ENCODE results near the gene MUC5B. TPM values are rescaled to one million over a fixed set of nuclear protein-coding genes. Genes with fewer than 3 reads are reported as not detected.
A peak's percentile ranks its signal among the peaks of the same experiment; 100 is the strongest.

The MUC5B gene
- total and polyA plus RNA-seq, 2 experiments from 2014 or later: not detected

GRCh38 chr11:1305501-1306056, 82.7 kb downstream of the MUC5B start:
- Histone ChIP-seq H4K20me1 (ENCODE audit: insufficient read depth) (no peaks in the 10 kb centered on the region), H3F3A (ENCODE audit: insufficient read depth) (peaks cover 8% of the 10 kb centered on the region; the same call in 1 of the 2 replicates), H3K27me3 (replicated peaks; ENCODE audit: insufficient read depth) (no peaks in the 10 kb centered on the region), H3K4me2 (ENCODE audit: unreplicated experiment) (no peak overlapping the region), H3K9me3 (ENCODE audit: low read depth) (no peaks in the 10 kb centered on the region), H3K4me1 (ENCODE audit: insufficient read depth) (peaks cover 5% of the 10 kb centered on the region), H3K9me2 (ENCODE audit: insufficient read depth) (no peaks in the 10 kb centered on the region), H3K79me2 (ENCODE audit: insufficient read depth) (peaks cover 82% of the 10 kb centered on the region), H3K27ac (no peak overlapping the region), H3K36me3 (ENCODE audit: low read depth) (no peaks in the 10 kb centered on the region), H2AFZ (no peak overlapping the region), H3K4me3 (no peak overlapping the region), H3K9ac (no peak overlapping the region)
- in situ Hi-C loops (cut with MboI): no loop called here
- TF ChIP-seq EZH2phosphoT487 (IDR thresholded peaks at IDR 0.05; ENCODE audit: insufficient read depth, low read depth) (no peak), EZH2 (IDR thresholded peaks at IDR 0.05; ENCODE audit: insufficient read depth, poor library complexity, severe bottlenecking) (no peak)
- WGBS, 2 experiments (ENCODE audit: low coverage in 1 of 2, low lambda C conversion rate in 2 of 2, missing lambda C conversion rate in 2 of 2): 95 to 97% methylated on average over 20 to 26 of the region's 27 CpGs
- DNase-seq: no peak

GRCh38 chr11:1306186-1307162, 83.6 kb downstream of the MUC5B start:
- TF ChIP-seq EZH2 (IDR thresholded peaks at IDR 0.05; ENCODE audit: insufficient read depth, poor library complexity, severe bottlenecking) (no peak), EZH2phosphoT487 (IDR thresholded peaks at IDR 0.05; ENCODE audit: insufficient read depth, low read depth) (no peak)
- no peak overlapping the region for H3K9ac ChIP-seq
- no peak overlapping the region for H3K4me2 ChIP-seq (ENCODE audit: unreplicated experiment)
- no peak for DNase-seq
- H3F3A ChIP-seq (ENCODE audit: insufficient read depth): peaks cover 8% of the 10 kb centered on the region; the same call in 1 of the 2 replicates
- H3K4me3 ChIP-seq: no peak overlapping the region
- no peak overlapping the region for H2AFZ ChIP-seq
- no peaks in the 10 kb centered on the region for H3K9me2 ChIP-seq (ENCODE audit: insufficient read depth)
- H3K27me3 ChIP-seq (replicated peaks; ENCODE audit: insufficient read depth): no peaks in the 10 kb centered on the region
- H3K79me2 ChIP-seq (ENCODE audit: insufficient read depth): peaks cover 73% of the 10 kb centered on the region
- no peaks in the 10 kb centered on the region for H3K9me3 ChIP-seq (ENCODE audit: low read depth)
- H4K20me1 ChIP-seq (ENCODE audit: insufficient read depth): no peaks in the 10 kb centered on the region
- in situ Hi-C loops (cut with MboI): no loop called here
- H3K27ac ChIP-seq: no peak overlapping the region
- H3K36me3 ChIP-seq (ENCODE audit: low read depth): no peaks in the 10 kb centered on the region
- peaks cover 5% of the 10 kb centered on the region for H3K4me1 ChIP-seq (ENCODE audit: insufficient read depth)
- 87 to 88% methylated on average over 24 to 30 of the region's 30 CpGs for WGBS, 2 experiments (ENCODE audit: low coverage in 1 of 2, low lambda C conversion rate in 2 of 2, missing lambda C conversion rate in 2 of 2)

DNA sequence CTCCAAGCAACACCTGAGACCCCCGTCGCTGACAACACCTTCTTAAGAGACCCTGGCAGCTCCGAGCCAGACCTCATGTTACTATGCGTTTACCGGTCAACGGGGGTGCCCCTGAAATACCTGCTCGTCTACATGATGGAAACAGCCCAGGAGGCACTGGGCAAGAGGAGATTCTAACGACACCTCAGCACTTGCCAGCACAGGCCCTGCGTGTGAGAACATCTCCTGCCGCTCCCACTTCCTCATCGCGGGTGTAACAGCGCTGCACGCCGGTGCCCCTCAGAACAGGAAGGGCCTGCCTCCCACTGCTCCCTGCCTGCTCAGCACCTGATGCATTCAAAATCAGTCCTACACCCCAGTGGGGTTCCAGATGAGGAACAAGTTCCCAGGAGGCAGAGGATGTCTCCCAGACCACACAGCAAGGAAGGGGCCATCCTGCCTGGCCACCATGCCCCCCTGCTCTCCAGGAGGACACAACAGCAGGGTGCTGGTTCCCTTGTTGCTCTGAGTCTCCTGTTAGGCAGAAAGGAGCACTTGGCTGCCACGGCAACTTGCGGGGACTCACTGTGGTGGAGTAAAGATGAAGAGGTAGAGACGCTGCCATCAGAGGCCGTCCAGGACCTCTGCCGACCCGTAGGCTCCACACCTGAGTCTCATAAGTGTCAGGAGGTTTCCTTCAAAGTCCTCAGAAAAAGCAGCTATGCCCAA, 84.5 kb downstream of the MUC5B start:
- no peak overlapping the region for H3K27ac ChIP-seq
- H3K79me2 ChIP-seq (ENCODE audit: insufficient read depth): peaks cover 65% of the 10 kb centered on the region
- H3K9me3 ChIP-seq (ENCODE audit: low read depth): peaks cover 3% of the 10 kb centered on the region
- no peak overlapping the region for H2AFZ ChIP-seq
- DNase-seq: no peak
- H3F3A ChIP-seq (ENCODE audit: insufficient read depth): peaks cover 8% of the 10 kb centered on the region; the same call in 1 of the 2 replicates
- no peaks in the 10 kb centered on the region for H3K27me3 ChIP-seq (replicated peaks; ENCODE audit: insufficient read depth)
- H3K9ac ChIP-seq: peak overlapping the region; percentile 90; the same call in 1 of the 2 replicates
- peak overlapping the region; percentile 67 for H3K4me2 ChIP-seq (ENCODE audit: unreplicated experiment)
- in situ Hi-C loops (cut with MboI): no loop called here
- H3K9me2 ChIP-seq (ENCODE audit: insufficient read depth): no peaks in the 10 kb centered on the region
- no peaks in the 10 kb centered on the region for H4K20me1 ChIP-seq (ENCODE audit: insufficient read depth)
- TF ChIP-seq EZH2 (IDR thresholded peaks at IDR 0.05; ENCODE audit: insufficient read depth, poor library complexity, severe bottlenecking): no peak
- TF ChIP-seq EZH2phosphoT487 (IDR thresholded peaks at IDR 0.05; ENCODE audit: insufficient read depth, low read depth): no peak
- no peaks in the 10 kb centered on the region for H3K36me3 ChIP-seq (ENCODE audit: low read depth)
- no peak overlapping the region for H3K4me3 ChIP-seq
- peaks cover 5% of the 10 kb centered on the region for H3K4me1 ChIP-seq (ENCODE audit: insufficient read depth)
- WGBS, 2 experiments (ENCODE audit: low coverage in 1 of 2, low lambda C conversion rate in 2 of 2, missing lambda C conversion rate in 2 of 2): 81 to 85% methylated on average over 21 of the region's 21 CpGs
